GM21515 (cell line): ENCODE results near the gene VAT1L.

Experiments
- ATAC-seq: cut with Tn5 transposase; IDR thresholded peaks from one replicate; pipeline ENCODE4 v1.9.1; 2021; ENCODE audit not compliant: unreplicated experiment

The VAT1L gene

DNA sequence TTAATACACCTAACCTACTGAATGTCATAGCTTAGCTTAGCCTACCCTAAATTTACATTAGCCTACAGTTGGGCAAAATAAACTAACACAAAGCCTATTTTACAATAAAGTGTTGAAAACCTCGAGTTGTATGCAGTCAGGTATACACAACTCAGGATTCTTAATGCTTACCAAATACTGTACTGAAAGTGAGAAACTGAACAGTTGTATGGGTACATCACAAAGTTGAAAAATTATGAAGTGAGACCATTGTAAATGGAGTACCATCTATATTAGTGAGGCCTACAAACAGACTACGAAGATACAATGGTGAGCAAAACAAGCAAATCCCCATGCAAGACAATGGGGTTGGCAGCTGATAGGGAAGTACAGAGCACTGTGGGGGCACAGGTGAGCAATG is 79.7 kb downstream of the VAT1L start:
- peak; percentile 35 for ATAC-seq

DNA sequence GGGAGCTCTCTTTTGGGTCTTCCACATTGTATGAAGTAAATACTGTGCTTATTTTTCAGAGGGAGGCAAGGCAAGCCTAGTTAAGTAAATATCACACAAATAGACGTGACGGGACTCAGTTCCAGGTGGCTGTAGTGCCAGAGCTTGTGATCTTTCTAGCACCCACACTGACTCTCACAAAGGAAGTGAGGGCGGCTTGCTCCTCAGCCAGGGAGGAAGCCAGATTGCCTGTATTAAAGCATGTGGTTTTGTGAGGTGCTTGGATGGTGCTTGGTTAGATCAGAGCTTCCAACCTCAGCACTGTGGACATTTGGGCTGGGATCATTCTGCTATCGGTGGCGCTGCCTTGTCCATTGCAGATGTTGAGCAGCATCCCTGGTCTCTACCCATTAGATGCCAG is 80.1 kb downstream of the VAT1L start:
- peak; percentile 88 for ATAC-seq

DNA sequence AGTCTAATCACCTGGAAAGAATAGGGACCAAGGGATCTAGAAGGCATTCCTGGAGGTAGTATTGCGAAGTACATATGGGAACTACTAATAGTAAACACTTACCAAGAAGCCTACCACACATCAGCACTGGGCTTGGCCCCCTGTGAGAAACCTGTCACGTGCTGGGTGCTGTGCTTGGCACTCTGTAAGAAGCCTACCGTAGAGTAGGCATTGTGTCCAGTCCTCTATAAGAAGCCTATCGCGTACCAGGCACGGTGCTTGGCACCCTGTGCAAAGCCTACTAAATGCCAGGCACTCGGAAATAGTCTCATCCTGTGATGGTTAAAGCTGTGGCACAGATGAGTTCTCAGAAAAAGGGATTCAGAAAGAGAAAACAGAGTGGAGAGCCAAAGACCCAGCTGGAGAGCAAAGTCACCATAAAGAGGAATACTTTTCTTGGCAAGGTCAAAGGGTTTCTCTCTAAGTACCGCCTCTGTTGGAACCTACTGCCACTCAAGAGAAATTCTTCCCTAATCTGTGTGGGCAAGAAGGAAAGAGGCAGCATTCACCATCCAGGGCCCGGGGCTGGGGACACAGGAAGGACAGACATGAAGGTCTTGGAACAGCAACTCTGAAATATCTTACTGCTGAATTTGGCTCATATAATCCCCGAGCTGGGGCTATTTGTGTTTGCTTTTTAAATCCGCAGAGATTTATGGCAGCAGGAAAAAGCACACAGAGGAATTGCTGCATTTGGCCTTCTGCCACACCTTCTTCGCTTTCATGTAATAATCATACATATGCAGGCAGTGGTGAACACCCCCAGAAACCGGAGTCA is 81.8 kb downstream of the VAT1L start:
- ATAC-seq, result no peak

DNA sequence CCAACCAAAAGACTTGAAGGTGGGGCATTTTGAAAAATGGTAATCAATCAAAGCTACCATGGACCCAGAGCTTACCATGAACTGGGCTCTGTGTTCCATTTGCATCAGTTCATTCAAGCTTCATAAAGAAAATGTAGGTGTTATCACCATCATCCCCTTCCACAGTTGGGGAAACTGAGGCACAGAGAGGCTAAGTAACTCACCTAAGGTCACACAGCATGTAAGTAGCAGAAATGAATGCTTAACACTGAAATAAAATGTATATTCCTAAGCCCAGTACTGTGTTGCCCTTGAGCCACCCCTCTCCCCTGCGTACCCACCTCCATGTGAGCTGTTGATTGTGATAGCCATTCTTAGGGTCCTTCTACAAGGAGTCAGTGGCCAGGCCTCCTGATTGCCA is 83.6 kb downstream of the VAT1L start:
- ATAC-seq, result no peak

DNA sequence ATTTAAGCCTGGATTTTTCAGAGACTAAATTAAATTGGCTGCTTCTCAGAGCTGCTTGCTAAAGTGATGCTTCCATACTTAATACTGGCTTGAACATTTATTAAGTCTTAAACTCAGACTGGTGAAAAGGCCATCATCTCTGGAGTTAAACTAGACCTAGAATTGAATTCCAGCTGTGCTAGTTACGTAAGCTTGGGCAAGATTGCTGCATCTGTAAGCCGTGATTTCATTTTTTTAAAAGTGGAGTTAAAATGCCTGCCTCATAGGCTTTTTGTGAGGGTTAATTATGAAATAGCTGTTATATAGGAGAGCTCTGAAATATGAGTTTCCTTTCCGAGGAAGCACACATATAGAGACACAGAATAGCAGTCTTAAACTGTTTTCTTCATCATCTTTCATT is 84.7 kb downstream of the VAT1L start:
- ATAC-seq, result no peak

DNA sequence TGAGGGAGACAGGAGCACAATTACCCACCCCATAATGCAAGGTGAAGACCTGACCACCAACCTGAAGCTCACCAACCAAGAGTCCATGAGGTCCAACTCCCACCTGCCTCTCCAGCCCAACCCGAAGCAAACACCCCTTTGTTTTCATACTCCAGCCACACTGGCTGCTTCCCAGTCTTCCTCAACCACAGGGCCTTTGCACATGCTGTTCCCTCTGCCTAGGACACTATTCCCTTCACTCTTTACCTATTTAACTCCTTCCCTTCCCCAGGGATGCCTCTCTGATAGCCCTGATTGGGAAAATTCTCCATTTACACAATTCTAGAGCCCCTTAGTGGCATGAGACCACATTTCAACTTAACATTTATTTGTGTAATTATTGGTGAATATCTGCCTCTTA is 86.0 kb downstream of the VAT1L start:
- ATAC-seq, result no peak

DNA sequence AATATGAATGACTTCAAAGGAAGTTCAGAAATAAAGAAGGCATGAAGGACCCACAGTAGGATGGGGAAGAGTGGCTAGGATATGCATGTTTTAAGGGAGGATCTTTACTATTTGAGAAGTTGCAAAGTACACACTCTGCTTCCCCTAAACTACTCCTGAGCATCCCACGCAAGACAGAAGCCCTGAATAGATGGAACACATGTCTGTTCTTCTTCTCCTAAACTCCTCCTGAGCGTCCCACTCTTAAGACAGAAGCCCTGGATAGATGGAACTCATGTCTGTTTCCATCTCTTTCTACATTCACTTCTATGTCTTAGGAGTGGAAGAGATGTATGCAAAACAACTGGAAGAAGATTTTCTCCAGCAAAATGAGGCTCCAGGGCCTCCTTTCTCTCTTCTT is 88.4 kb downstream of the VAT1L start:
- no peak for ATAC-seq

DNA sequence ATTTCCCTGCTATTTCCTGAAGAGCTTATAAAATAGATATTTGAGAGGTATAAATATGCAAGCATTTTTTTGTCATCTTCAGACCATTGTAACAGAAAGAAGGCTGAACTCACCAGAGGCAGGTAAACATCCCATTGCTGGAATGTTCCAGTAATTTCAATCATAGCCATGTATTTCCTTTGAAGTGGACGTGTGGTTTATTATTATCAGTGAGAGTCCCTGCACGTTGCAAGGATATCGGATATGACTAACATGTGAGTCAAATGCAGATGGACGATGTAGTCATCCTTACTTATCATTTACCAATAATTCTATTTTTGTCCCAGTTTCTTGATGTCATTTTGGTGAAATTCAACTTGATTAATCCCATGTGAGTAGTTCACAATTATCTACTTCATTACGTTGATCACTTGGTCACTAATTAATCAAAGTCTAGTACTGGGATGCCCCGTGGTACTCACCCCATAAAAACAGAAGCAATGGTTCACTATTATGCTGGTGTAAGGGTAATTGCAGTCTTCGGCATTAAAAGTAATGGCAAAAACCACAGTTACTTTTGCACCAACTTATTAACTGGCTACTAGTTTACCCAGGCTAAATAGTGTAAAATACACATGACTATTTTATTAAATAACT is 89.5 kb downstream of the VAT1L start:
- ATAC-seq, result no peak

DNA sequence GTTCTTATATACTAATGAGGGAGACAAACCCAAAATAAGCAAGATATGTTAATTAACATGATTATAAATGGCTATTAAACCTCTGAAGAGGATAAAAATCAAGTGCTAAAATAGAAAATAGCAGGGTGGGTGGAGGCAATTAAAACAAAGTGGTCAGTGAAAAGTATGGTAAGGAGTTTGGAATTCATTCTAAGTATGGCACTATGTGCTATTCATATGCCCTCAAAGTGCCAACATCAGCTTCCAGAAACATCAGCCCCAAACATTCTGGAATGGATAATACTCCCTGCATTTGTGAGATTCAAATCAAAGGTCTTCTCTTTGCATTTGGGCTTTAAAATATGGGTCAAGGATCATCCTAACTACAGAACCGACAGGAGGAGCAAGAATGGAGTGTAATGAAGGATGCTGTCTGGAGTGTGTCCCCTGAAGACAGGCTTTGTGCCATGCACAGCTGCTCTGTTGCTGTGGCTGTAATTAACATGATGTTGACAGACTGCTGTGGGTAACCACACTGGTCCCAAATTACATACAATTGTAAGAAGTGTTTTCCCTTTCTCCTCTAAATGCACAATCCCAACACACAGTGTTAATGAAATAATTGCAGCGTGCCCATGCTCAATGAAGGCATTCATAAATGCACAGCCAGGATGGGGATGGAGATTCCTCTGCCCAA is 93.1 kb downstream of the VAT1L start:
- no peak for ATAC-seq

DNA sequence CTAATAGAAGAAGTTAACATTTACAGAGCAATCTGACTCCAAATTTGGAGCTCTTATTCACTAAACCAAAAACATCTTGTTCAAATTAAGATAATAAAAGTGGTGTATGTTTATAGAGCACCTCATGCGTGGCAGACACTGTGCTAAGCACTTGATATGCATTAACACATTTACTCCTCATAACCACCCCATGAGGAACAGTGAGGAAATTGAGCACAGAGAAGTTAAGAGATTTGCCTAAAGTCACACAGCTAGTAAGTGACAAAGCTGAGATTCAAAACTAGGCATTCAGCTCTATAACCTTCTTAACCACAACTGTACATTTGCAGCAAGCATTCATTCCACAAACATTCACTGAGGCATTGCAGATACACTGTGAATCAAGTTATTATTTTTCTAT is 94.0 kb downstream of the VAT1L start:
- ATAC-seq, result no peak

DNA sequence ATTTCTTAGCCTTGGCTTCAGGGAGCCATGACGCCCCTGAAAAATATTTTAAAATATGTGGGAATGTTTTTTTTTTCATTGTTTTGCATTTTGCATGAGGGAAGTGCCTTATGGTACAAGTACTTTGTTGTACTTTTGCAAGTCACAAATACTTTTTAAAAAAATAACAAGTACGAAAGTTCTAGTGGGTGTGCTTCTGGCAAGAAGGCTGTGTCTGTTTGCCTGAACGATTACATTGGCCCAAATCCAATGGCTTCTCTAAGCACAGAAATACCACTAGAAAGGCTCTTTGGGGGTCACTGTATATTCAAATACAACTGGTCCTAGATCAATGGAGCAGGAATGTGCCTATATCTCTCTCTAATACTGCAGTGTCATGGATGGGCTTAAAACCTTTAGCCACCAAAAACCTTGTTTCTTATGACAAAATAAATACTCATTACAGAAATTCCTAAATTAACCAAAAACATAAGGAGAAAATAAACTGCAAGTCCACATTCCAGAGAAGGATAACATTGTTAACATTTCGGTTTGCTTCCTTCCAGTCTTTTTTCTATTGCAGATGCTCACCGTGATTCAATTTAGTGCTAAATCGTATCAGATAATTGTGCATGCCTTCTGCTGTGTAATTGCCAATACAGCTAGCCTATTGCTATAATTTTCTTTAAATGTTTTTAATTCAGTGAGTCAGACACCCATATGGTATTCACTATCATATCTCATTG is 97.4 kb downstream of the VAT1L start:
- ATAC-seq, result no peak

DNA sequence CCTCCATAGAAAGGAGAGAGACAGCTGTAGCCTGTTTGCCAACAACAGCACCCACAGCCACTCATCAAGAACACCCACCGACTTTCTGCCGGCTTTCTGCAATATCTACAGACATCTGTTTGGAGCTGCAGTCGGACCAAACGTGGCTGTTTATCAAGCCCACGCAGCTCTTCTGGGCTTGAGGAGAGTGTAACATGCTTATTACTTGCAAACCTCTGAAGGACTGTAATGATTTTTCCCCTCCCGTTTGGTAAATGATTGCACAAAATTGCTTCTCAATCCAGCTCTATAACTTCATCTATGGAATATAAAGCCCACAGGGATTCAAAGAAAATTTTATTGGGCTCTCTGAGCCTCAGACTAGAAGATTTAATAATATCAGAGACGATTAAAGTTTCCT is 100.5 kb downstream of the VAT1L start:
- ATAC-seq, result no peak

DNA sequence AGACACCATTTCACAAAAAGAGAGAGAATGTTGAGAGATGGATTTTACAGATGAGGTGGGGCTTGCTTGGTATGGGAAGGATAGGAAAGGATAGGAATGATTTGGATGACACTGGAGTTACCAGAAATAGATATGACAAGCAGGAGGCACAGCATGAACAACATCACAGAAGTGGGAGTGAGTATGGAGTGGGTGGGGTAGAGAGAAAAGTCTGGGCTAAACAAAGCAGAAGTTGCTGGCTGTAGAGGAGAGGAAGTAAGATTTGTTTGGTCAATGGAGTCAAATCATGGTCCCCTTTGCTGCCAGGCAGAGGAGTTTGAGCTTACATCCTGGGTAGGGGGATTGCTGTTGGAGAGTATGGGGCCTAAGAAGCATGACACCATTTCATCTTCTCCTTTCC is 101.7 kb downstream of the VAT1L start:
- ATAC-seq, result no peak

DNA sequence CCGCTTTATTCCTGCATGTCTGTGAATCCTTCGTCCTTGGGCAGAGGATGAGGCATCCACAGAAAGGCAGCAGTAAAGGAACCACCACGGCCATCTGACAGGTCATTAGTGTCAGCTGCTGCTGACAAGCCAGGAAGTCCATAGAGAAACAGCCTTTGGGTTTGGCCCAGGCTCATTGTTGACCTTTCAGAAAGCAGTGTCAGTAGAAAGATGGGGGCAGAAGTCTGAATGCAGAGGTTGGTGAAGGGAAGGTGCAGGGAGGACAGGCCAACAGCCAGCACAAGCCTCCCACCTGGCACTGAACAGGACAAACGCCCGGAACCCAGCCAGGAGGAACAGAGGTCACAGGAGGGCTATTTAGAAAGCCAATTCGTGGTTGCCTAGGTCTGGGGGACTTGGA is 105.8 kb downstream of the VAT1L start:
- no peak for ATAC-seq

DNA sequence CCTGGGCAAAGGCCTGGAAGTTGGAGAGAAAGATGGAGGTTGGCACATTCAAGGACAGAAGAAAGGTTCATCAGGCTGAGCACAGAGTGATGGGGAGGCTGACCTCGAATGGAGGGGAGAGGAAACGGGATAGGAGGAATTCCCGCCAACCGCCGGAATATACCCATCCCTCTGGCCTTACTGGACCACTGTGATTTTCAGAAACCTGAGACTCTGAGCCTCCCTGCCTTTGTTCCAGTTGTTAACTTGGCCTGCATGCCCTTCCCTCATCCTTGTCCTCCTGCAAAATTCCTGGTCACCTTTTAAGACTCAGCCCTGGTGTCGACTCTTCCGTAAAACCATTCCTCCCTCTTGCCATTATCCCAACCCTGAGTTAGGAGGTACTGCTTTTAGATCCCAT is 107.6 kb downstream of the VAT1L start:
- no peak for ATAC-seq

DNA sequence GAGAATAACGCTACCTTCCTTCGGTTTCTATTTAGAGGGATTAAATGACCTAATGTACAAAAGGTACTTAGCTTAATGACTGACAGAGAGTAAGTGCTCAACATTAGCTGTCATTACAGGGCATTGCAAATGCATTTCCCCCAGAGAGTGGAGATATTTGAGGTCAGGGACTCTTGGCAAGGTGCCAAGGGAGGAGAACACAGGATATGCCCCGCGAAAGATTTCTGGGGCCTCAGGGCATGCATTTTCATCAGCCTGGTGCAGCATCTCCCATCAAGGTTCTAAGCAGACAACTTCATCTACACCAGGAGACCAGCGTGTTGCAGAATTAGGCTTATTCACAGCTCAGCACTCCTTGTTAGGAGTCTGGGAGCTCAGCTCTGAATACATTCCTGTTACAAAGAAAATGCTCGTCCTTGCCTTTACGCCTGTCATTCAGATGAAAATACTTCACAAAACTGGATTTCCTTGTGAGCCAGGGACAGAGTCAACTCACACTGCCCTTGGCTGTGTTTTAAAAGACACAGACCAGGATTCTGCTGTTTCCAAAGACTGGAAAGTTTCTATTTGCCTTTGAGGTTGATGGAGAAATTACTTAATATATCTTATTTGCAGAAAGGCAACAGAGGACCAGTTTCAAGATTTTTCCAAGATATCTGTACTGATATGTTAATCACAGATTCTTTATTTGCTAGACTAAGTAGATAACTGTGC is 108.2 kb downstream of the VAT1L start:
- ATAC-seq, result no peak

DNA sequence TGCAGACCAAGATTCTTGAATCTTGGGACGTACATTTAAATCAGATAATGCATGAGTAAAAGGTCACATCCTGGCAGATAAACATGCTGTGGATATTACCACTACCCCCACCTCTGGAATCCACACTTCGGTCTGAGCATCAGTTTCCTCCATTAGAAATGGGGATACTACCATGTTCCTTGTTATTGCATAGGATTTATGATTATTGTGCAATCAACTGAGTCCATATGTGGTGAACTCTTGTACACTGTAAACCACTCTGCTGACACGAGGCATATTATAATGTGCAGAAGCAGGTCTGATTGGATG is 108.7 kb downstream of the VAT1L start:
- ATAC-seq, result no peak

DNA sequence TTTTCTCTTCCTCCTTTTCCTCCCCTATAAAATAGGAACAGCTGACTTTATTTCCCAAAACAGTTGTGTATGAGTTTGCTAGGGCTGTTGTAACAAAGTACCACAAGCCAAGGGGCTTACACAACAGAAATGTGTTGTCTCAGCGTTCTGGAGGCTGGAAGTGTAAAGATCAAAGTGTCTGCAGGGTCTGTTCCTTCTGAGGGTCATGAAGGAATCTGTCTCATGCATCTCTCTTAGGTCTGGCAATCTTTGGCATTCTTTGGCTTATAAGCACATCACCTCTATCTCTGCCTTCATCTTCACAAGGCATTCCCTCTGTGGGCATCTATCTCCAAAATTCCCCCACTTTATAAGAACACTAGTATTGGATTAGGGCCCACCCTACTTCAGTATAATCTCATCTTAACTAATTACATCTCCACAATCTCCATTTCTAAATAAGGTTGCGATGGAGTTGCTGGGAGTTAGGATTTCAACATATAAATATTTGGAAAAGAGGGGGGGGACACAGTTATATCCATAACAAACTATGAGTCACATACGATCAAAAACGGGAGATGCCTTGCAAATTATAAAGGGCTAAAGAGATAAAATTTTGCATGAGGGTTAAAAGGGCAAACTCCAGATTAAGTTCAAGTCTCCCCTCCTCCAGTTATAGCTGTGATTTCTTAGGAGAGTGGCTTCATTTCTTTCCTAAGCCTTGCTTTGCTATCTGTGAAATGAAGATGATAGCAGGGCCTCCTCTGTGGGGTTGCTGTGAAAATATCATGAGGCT is 109.7 kb downstream of the VAT1L start:
- no peak for ATAC-seq

DNA sequence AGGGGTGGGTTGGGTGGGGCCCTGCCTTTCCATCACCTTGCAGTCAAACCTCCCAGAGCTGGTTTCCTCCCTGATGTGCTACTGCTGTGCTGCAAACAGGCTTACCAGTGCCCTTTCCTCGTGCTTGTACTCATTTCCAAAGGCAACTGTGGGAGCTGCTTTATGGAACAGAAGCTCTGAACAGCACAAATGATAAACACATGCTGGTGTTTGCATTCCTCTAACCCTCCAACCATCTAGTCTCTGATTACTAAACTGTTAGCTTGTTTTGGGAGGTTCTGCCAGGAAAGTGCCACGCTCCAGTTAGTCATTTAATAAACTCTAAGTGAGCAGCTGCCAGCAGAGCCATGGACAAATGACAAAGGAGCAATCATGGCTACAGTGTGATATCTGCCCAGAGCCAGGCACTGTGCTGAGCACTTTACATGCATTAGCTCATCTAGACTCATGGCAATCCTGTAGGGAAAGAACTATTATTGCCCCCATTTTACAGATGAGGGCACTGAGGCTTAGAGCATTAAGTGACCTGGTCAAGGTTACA is 110.4 kb downstream of the VAT1L start:
- ATAC-seq, result no peak

DNA sequence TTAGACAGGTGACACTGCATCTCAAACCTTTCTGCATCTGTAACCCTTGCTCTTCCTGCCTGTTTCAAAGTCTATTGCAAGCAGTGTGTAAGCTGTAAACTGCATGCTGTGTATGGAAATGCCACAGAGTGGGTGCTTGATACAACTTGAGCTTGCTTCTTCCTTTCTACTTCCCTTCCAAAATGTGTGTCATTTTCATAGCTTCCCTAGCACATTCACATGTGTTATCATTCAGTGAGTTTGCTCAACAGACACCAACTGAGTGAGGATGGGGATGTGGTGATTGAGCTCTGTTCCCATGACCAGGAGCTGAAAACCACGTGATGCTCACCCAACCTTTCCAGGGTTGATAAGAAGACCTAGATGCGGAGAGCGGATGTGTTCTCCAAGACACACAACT is 111.1 kb downstream of the VAT1L start:
- ATAC-seq, result no peak
